H9 (cell line): ENCODE data around the gene ARHGAP24. TPM values are rescaled to one million over a fixed set of nuclear protein-coding genes. Genes with fewer than 3 reads are reported as not detected.

Experiments used
- DNase-seq: peaks from one replicate; pipeline ENCODE4 v3.0.0-alpha.2; 2017
- H2AFZ ChIP-seq: one replicate; pipeline ENCODE4 v1.6.1; 2013; ENCODE audit warnings: mild to moderate bottlenecking, low read length, control low read depth, moderate library complexity
- H2AK5ac ChIP-seq: 2 replicates; pipeline ENCODE4 v1.6.1; 2013; ENCODE audit warnings: low read length, control low read depth, mixed read lengths; ENCODE audit not compliant: insufficient read length
- H2BK120ac ChIP-seq: one replicate; pipeline ENCODE4 v1.6.1; 2013; ENCODE audit warnings: low read depth, mild to moderate bottlenecking, low read length, control low read depth, inconsistent platforms; ENCODE audit not compliant: poor library complexity, severe bottlenecking
- H2BK12ac ChIP-seq: 2 replicates; pipeline ENCODE4 v1.6.1; 2013; ENCODE audit warnings: low read length, control low read depth, mixed read lengths, low read depth; ENCODE audit not compliant: insufficient read length
- H2BK15ac ChIP-seq: 2 replicates; pipeline ENCODE4 v1.6.1; 2013; ENCODE audit warnings: low read depth, low read length, control low read depth
- H2BK20ac ChIP-seq: one replicate; pipeline ENCODE4 v1.6.1; 2013; ENCODE audit warnings: low read depth, mild to moderate bottlenecking, low read length, control low read depth, inconsistent platforms; ENCODE audit not compliant: poor library complexity, severe bottlenecking
- H2BK5ac ChIP-seq: 2 replicates; pipeline ENCODE4 v1.6.1; 2013; ENCODE audit warnings: low read length, control low read depth, mixed read lengths; ENCODE audit not compliant: insufficient read length
- H3K14ac ChIP-seq: 2 replicates; pipeline ENCODE4 v1.6.1; 2013; ENCODE audit warnings: low read length, control low read depth; ENCODE audit not compliant: insufficient read depth
- H3K18ac ChIP-seq: 2 replicates; pipeline ENCODE4 v1.6.1; 2013; ENCODE audit warnings: low read depth, mild to moderate bottlenecking, mixed read lengths, low read length, control low read depth; ENCODE audit not compliant: insufficient read length
- H3K23ac ChIP-seq: 2 replicates; pipeline ENCODE4 v1.6.1; 2013; ENCODE audit warnings: low read length, control low read depth, mixed read lengths, low read depth; ENCODE audit not compliant: insufficient read length
- H3K23me2 ChIP-seq: 2 replicates; pipeline ENCODE4 v1.6.1; 2013; ENCODE audit warnings: low read depth, mild to moderate bottlenecking, mixed read lengths, low read length, control low read depth; ENCODE audit not compliant: insufficient read length, poor library complexity, severe bottlenecking
- H3K27ac ChIP-seq: 2 replicates; pipeline ENCODE4 v1.5.1; 2013; ENCODE audit warnings: low read length, control low read depth, mixed read lengths, low read depth; ENCODE audit not compliant: insufficient read length
- H3K27me3 ChIP-seq: 2 replicates; pipeline ENCODE4 v1.6.1; 2013; ENCODE audit warnings: low read length, control low read depth, inconsistent platforms; ENCODE audit not compliant: insufficient read depth
- H3K4ac ChIP-seq: 2 replicates; pipeline ENCODE4 v1.6.1; 2013; ENCODE audit warnings: low read depth, mild to moderate bottlenecking, control low read depth, inconsistent platforms, low read length, moderate library complexity
- H3K4me1 ChIP-seq: 2 replicates; pipeline ENCODE4 v1.6.1; 2013; ENCODE audit warnings: low read length, control low read depth, inconsistent platforms; ENCODE audit not compliant: insufficient read depth
- H3K4me2 ChIP-seq: 2 replicates; pipeline ENCODE4 v1.6.1; 2013; ENCODE audit warnings: low read length, control low read depth, mixed read lengths; ENCODE audit not compliant: insufficient read length, insufficient read depth
- H3K56ac ChIP-seq: 2 replicates; pipeline ENCODE4 v1.6.1; 2013; ENCODE audit warnings: low read depth, mild to moderate bottlenecking, mixed read lengths, low read length, control low read depth; ENCODE audit not compliant: insufficient read length
- H3K79me1 ChIP-seq: 2 replicates; pipeline ENCODE4 v1.6.1; 2013; ENCODE audit warnings: low read depth, mild to moderate bottlenecking, moderate library complexity, low read length, control low read depth, inconsistent platforms; ENCODE audit not compliant: insufficient read depth, poor library complexity, severe bottlenecking
- H3K79me2 ChIP-seq: 2 replicates; pipeline ENCODE4 v1.6.1; 2013; ENCODE audit warnings: low read length, control low read depth, inconsistent platforms; ENCODE audit not compliant: insufficient read depth
- H3K9ac ChIP-seq: 2 replicates; pipeline ENCODE4 v1.6.1; 2013; ENCODE audit warnings: low read length, control low read depth, mixed read lengths; ENCODE audit not compliant: insufficient read length; ENCODE audit errors: extremely low read depth
- H3K9me3 ChIP-seq: one replicate; pipeline ENCODE4 v1.6.1; 2013; ENCODE audit warnings: low read depth, low read length, inconsistent platforms; ENCODE audit not compliant: control insufficient read depth
- H3T11ph ChIP-seq: one replicate; pipeline ENCODE4 v1.6.1; 2013; ENCODE audit warnings: mild to moderate bottlenecking, low read length, control low read depth, inconsistent platforms
- H4K20me1 ChIP-seq: one replicate; pipeline ENCODE4 v1.6.1; 2013; ENCODE audit not compliant: control insufficient read depth, insufficient read length, insufficient read depth
- H4K5ac ChIP-seq: 2 replicates; pipeline ENCODE4 v1.6.1; 2013; ENCODE audit warnings: low read depth, mild to moderate bottlenecking, mixed read lengths, low read length, control low read depth; ENCODE audit not compliant: insufficient read length
- H4K8ac ChIP-seq: replicated peaks from 2 replicates; pipeline ENCODE4 v1.6.1; 2013; ENCODE audit warnings: low read length, control low read depth, mixed read lengths, low read depth; ENCODE audit not compliant: insufficient read length
- H4K91ac ChIP-seq: 2 replicates; pipeline ENCODE4 v1.6.1; 2013; ENCODE audit warnings: low read depth, mild to moderate bottlenecking, moderate library complexity, mixed read lengths, low read length, control low read depth; ENCODE audit not compliant: insufficient read length
- H3K27ac Mint-ChIP-seq, 3 experiments: 2 replicates in 2 of 3; 3 replicates in 1 of 3; pipeline ENCODE4 v1.8.0; 2020 to 2021; ENCODE audit warnings: mixed read lengths in 3 of 3, mild to moderate bottlenecking in 1 of 3, moderate library complexity in 1 of 3
- H3K27me3 Mint-ChIP-seq: 2 replicates; pipeline ENCODE4 v1.8.0; 2021; ENCODE audit warnings: low read depth, mild to moderate bottlenecking, moderate library complexity, mixed read lengths
- H3K36me3 Mint-ChIP-seq, 3 experiments: 2 replicates in 2 of 3; 3 replicates in 1 of 3; pipeline ENCODE4 v1.8.0; 2020 to 2021; ENCODE audit warnings: low read depth in 3 of 3, mixed read lengths in 3 of 3; ENCODE audit not compliant: insufficient read depth in 1 of 3
- H3K4me1 Mint-ChIP-seq, 2 experiments: 2 replicates each; pipeline ENCODE4 v1.8.0; 2020; ENCODE audit warnings: mixed read lengths in 2 of 2
- H3K4me3 Mint-ChIP-seq, 2 experiments: 2 replicates in 1 of 2; 3 replicates in 1 of 2; pipeline ENCODE4 v1.8.0; 2020 to 2021; ENCODE audit warnings: mild to moderate bottlenecking in 2 of 2, mixed read lengths in 2 of 2, moderate library complexity in 1 of 2
- H3K9me3 Mint-ChIP-seq, 2 experiments: 2 replicates in 1 of 2; 3 replicates in 1 of 2; pipeline ENCODE4 v1.8.0; 2020; ENCODE audit warnings: mild to moderate bottlenecking in 2 of 2, mixed read lengths in 2 of 2, moderate library complexity in 1 of 2
- CTCF ChIP-seq: fragments of 200-600 bp; sonication (generic); conservative IDR thresholded peaks from 3 replicates; pipeline ENCODE4 v1.8.0; 2021; ENCODE audit warnings: antibody characterized with exemption, mild to moderate bottlenecking
- WGBS: extraction: QIAGEN DNeasy Blood & Tissue Kit; methylation state at CpG from one replicate; pipeline ENCODE4 v1.1.7; 2013; ENCODE audit warnings: missing lambda C conversion rate, low lambda C conversion rate, mixed read lengths; ENCODE audit not compliant: insufficient read length; ENCODE audit errors: extremely low coverage; 5-methylcytosine and 5-hydroxymethylcytosine counted together
- total RNA-seq: library from RNA; stranded (reverse); gene quantifications from 2 replicates; pipeline ENCODE4 v1.2.1, GENCODE V29; 2021

Gene ARHGAP24
- total RNA-seq, 1 experiment from 2014 or later, result 0.37 TPM

- no CpG with 5 or more reads among the region's 1 CpG for WGBS
- no peak overlapping the region for H3K4me3 Mint-ChIP-seq
- H4K20me1 ChIP-seq, result no peaks in the 10 kb centered on the region
Measured at GRCh38 chr4:85965529-85965928, 490.6 kb downstream of the ARHGAP24 start.

More at GRCh38 chr4:85965529-85965928, 490.6 kb downstream of the ARHGAP24 start:
- no peaks in the 10 kb centered on the region; the same call in 1 of the 2 replicates for H3K27me3 Mint-ChIP-seq
- Histone ChIP-seq H4K91ac (no peak overlapping the region), H2BK12ac (no peak overlapping the region), H3K27ac (no peak overlapping the region), H3K18ac (no peak overlapping the region), H3K23me2 (no peaks in the 10 kb centered on the region), H4K5ac (no peak overlapping the region), H3K79me2 (no peaks in the 10 kb centered on the region), H3K9ac (no peak overlapping the region), H3K79me1 (no peaks in the 10 kb centered on the region), H2AK5ac (no peak overlapping the region), H3K4me2 (no peak overlapping the region), H2AFZ (no peak overlapping the region), H3K14ac (no peak overlapping the region), H2BK20ac (no peak overlapping the region), H2BK120ac (no peak overlapping the region), H4K8ac (no peak overlapping the region), H3T11ph (no peak overlapping the region), H2BK5ac (no peak overlapping the region), H3K27me3 (no peaks in the 10 kb centered on the region), H3K4me1 (no peaks in the 10 kb centered on the region), H3K9me3 (no peaks in the 10 kb centered on the region), H3K56ac (no peak overlapping the region), H3K4ac (no peak overlapping the region), H2BK15ac (no peak overlapping the region), H3K23ac (no peak overlapping the region)
- no peak for TF ChIP-seq CTCF
- no peak overlapping the region for H3K27ac Mint-ChIP-seq
- no peaks in the 10 kb centered on the region for H3K4me1 Mint-ChIP-seq
- no peak for DNase-seq
- H3K36me3 Mint-ChIP-seq, result no peaks in the 10 kb centered on the region
- H3K9me3 Mint-ChIP-seq, result peaks cover 0 to 3% of the 10 kb centered on the region in 2 experiments; a peak in 1 of 5 replicates
